Kidney tubule cell (primary cell): ENCODE results near the gene AKAP13.

ENCODE experiments used
- DNase-seq: peaks from one replicate; pipeline ENCODE4 v3.0.0-alpha.2; 2018; ENCODE audit warnings: low spot score

Gene AKAP13

GRCh38 chr15:85706779-85707518, 326.5 kb downstream of the AKAP13 start:
- DNase-seq: peak; percentile 25

GRCh38 chr15:85707519-85708338, 327.3 kb downstream of the AKAP13 start:
- peak; percentile 36 for DNase-seq

- peak; percentile 61 for DNase-seq
Measured at GRCh38 chr15:85708402-85708941, 328.1 kb downstream of the AKAP13 start.

GRCh38 chr15:85709250-85709649, 328.8 kb downstream of the AKAP13 start:
- no peak for DNase-seq

- no peak for DNase-seq
Measured at GRCh38 chr15:85710340-85710842, 330.0 kb downstream of the AKAP13 start.

GRCh38 chr15:85711580-85712192, 331.3 kb downstream of the AKAP13 start:
- no peak for DNase-seq

- no peak for DNase-seq
Measured at GRCh38 chr15:85716261-85716660, 335.9 kb downstream of the AKAP13 start.

- DNase-seq: peak; percentile 56
Measured at GRCh38 chr15:85717212-85717611, 336.8 kb downstream of the AKAP13 start.

- DNase-seq: no peak
Measured at GRCh38 chr15:85718271-85718971, 338.0 kb downstream of the AKAP13 start.

- DNase-seq: no peak
Measured at GRCh38 chr15:85718981-85719380, 338.6 kb downstream of the AKAP13 start.

- no peak for DNase-seq
Measured at GRCh38 chr15:85722374-85723152, 342.2 kb downstream of the AKAP13 start.

GRCh38 chr15:85723960-85724945, 343.9 kb downstream of the AKAP13 start:
- no peak for DNase-seq

- DNase-seq: no peak
Measured at GRCh38 chr15:85725019-85725418, 344.6 kb downstream of the AKAP13 start.

GRCh38 chr15:85725564-85725963, 345.2 kb downstream of the AKAP13 start:
- no peak for DNase-seq

- no peak for DNase-seq
Measured at GRCh38 chr15:85726454-85726853, 346.1 kb downstream of the AKAP13 start.

- no peak for DNase-seq
Measured at GRCh38 chr15:85727068-85727467, 346.7 kb downstream of the AKAP13 start.

GRCh38 chr15:85730001-85730820, 349.8 kb downstream of the AKAP13 start:
- DNase-seq: peak; percentile 69

- no peak for DNase-seq
Measured at GRCh38 chr15:85733416-85733815, 353.0 kb downstream of the AKAP13 start.

GRCh38 chr15:85737061-85737460, 356.7 kb downstream of the AKAP13 start:
- DNase-seq: no peak
